K562 (cell line): ENCODE measurements around the gene SLFNL1.

Source experiments
- BRF1 ChIP-seq: IDR thresholded peaks from 3 replicates; pipeline ENCODE4 v1.6.1; 2011; ENCODE audit warnings: borderline replicate concordance, mild to moderate bottlenecking; ENCODE audit not compliant: insufficient read length; ENCODE audit errors: extremely low read depth
- JUND ChIP-seq, 2 experiments: IDR thresholded peaks; 2 replicates in 1 of 2; 3 replicates in 1 of 2; pipeline ENCODE4 v1.6.1; 2011; ENCODE audit warnings: borderline replicate concordance in 2 of 2, low read depth in 2 of 2, low read length in 2 of 2, improper control_type of control experiment in 1 of 2, missing biosample characterization in 1 of 2, missing genetic modification characterization in 1 of 2, missing genetic modification reagents in 1 of 2
- MCM3 ChIP-seq: fragments of 450-650 bp; IDR thresholded peaks from 2 replicates; pipeline ENCODE4 v1.6.1; 2016
- RBM15 ChIP-seq: fragments of 200-400 bp; formaldehyde crosslinking; IDR thresholded peaks from 2 replicates; pipeline ENCODE4 v1.6.1; 2018; ENCODE audit warnings: mild to moderate bottlenecking, low read length, moderate library complexity; ENCODE audit not compliant: insufficient read depth
- TCF7 ChIP-seq: sonication (generic); IDR thresholded peaks from 2 replicates; pipeline ENCODE4 v1.6.1; 2016; ENCODE audit warnings: antibody characterized with exemption, borderline replicate concordance
- ZNF551 ChIP-seq: fragments of 250-450 bp; sonication (Bioruptor Pico); IDR thresholded peaks from 2 replicates; pipeline ENCODE4 v1.5.0; 2021; ENCODE audit warnings: mild to moderate bottlenecking, moderate library complexity
- TF ChIP-seq, protein P1 (sequence below), 3 experiments: IDR thresholded peaks in 2 of 3; conservative IDR thresholded peaks in 1 of 3; 2 replicates each; pipeline ENCODE4 v1.5.1; 2011 to 2012; ENCODE audit warnings: low read length in 3 of 3, mild to moderate bottlenecking in 3 of 3, control low read depth in 2 of 3, improper control_type of control experiment in 1 of 3, inconsistent platforms in 1 of 3, low read depth in 1 of 3, mixed read lengths in 1 of 3, moderate library complexity in 1 of 3; ENCODE audit not compliant: insufficient read depth in 2 of 3
- TF ChIP-seq, protein P2 (sequence below): sonication (generic); formaldehyde crosslinking; IDR thresholded peaks from 2 replicates; pipeline ENCODE4 v1.8.0; 2022; ENCODE audit warnings: mild to moderate bottlenecking, low read depth, missing genetic modification reagents

DNA sequence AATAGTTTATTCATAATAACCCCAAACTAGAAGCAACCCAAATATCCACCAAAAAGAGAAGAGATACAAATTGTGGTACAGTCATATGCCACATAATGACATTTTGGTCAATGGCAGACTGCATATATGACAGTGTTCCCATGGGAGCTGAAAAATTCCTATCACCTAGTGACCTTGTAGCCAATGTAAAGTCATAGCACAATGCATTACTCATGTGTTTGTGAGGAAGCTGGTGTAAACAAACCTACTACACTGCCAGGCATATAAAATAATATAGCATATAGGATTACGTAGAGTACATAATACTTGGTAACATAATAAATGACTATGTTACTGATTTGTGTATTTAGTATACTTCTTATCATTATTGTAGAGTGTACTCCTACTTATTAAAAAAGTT, 29.5 kb upstream of the SLFNL1 start:
- TF ChIP-seq RBM15, result no peak
- TF ChIP-seq TCF7, result no peak
- no peak for TF ChIP-seq ZNF551
- TF ChIP-seq, protein P1, sequence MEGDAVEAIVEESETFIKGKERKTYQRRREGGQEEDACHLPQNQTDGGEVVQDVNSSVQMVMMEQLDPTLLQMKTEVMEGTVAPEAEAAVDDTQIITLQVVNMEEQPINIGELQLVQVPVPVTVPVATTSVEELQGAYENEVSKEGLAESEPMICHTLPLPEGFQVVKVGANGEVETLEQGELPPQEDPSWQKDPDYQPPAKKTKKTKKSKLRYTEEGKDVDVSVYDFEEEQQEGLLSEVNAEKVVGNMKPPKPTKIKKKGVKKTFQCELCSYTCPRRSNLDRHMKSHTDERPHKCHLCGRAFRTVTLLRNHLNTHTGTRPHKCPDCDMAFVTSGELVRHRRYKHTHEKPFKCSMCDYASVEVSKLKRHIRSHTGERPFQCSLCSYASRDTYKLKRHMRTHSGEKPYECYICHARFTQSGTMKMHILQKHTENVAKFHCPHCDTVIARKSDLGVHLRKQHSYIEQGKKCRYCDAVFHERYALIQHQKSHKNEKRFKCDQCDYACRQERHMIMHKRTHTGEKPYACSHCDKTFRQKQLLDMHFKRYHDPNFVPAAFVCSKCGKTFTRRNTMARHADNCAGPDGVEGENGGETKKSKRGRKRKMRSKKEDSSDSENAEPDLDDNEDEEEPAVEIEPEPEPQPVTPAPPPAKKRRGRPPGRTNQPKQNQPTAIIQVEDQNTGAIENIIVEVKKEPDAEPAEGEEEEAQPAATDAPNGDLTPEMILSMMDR (IDR thresholded peaks at IDR 0.05 in 2 of 3, conservative IDR thresholded peaks at IDR 0.05 in 1 of 3; ENCODE audit: insufficient read depth in 2 of 3, low read depth in 1 of 3, low read length in 3 of 3), result no peak
- TF ChIP-seq, protein P2, sequence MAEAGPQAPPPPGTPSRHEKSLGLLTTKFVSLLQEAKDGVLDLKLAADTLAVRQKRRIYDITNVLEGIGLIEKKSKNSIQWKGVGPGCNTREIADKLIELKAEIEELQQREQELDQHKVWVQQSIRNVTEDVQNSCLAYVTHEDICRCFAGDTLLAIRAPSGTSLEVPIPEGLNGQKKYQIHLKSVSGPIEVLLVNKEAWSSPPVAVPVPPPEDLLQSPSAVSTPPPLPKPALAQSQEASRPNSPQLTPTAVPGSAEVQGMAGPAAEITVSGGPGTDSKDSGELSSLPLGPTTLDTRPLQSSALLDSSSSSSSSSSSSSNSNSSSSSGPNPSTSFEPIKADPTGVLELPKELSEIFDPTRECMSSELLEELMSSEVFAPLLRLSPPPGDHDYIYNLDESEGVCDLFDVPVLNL (CRISPR knock-in tag), result no peak
- no peak for TF ChIP-seq BRF1
- TF ChIP-seq JUND (IDR thresholded peaks at IDR 0.05; ENCODE audit: borderline replicate concordance, low read depth, low read length), result no peak
- no peak for TF ChIP-seq JUND (tag; IDR thresholded peaks at IDR 0.05; ENCODE audit: borderline replicate concordance, low read depth, low read length)
- TF ChIP-seq MCM3, result no peak
